Astrocyte of the cerebellum (primary cell): ENCODE measurements around the gene SEMA5A.

Experiments
- DNase-seq: peaks from one replicate; pipeline ENCODE4 v3.0.0-alpha.2; 2011; ENCODE audit warnings: low read depth
- H3K4me3 ChIP-seq: 2 replicates; pipeline ENCODE4 v1.5.1; 2011; ENCODE audit warnings: mild to moderate bottlenecking, low read depth, low read length, moderate library complexity
- in situ Hi-C: cut with HindIII; loops from 2 replicates; pipeline ENCODE4 v1.10.0; 2017; ENCODE audit warnings: low sequenced_read_pairs
- TF ChIP-seq, protein P1 (sequence below): IDR thresholded peaks from 2 replicates; pipeline ENCODE4 v1.5.1; 2012; ENCODE audit warnings: low read length, low read depth, moderate library complexity, mild to moderate bottlenecking; ENCODE audit errors: missing control alignments

SEMA5A gene

DNA sequence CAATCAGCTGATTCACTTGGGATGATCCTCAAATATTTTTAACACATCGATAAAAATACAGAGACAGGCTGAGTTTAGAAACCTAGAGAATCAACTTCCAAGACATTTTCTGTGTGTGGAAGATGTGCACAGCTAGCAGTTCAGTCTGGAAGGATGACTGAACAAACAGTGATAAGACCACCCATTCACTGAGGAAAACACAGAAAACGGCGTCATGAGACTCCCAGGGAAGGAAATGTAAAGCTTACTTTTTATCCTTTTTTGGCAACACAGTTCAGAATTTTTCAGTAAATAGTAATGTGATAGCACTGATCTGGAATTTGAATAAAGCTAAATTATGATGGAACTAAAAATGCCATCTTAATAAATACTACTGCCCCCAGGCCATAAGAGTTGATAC is 277.6 kb downstream of the SEMA5A start:
- no peak overlapping the region for H3K4me3 ChIP-seq
- TF ChIP-seq, protein P1, sequence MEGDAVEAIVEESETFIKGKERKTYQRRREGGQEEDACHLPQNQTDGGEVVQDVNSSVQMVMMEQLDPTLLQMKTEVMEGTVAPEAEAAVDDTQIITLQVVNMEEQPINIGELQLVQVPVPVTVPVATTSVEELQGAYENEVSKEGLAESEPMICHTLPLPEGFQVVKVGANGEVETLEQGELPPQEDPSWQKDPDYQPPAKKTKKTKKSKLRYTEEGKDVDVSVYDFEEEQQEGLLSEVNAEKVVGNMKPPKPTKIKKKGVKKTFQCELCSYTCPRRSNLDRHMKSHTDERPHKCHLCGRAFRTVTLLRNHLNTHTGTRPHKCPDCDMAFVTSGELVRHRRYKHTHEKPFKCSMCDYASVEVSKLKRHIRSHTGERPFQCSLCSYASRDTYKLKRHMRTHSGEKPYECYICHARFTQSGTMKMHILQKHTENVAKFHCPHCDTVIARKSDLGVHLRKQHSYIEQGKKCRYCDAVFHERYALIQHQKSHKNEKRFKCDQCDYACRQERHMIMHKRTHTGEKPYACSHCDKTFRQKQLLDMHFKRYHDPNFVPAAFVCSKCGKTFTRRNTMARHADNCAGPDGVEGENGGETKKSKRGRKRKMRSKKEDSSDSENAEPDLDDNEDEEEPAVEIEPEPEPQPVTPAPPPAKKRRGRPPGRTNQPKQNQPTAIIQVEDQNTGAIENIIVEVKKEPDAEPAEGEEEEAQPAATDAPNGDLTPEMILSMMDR: no peak
- DNase-seq: no peak
- in situ Hi-C loops: no loop called here

DNA sequence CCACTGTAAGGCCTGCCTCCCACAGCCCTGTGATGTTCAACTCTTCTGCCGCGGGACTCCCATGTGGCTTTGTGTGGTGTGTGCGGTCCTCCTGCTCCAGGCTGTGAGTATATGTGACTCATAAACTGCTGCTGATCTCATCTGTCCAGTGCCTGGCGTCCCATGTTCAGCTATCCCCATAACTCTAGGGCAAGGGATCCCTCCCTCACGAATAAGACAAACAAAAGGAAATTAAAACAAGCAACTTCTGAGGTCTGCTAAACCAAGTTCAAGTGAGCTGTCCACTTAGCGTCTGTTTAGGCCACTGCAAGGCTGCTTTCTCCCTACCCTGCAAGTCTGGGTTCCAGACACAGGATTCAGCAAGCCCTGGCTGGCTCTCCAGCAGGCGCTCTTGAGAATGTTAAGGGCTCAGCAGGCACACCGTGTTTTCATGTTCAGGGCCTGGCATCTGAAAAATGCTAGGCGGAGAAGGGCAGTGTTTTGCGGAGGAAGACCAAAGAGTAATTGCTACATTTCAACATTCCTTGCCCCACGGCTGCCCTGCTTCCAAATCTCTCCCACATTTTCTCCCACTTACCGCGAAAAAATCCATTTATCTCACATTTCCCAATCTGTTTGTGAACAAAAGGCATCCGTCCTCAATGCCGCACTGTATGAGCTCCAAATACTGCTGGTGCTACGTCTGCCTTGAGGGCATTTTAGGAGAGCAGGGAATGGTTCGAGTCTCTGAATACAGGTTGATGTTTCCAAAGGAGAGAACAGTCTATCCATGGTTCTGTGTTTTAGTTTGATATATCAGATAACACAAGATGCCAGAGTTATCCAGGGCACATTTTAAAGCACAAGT is 280.2 kb downstream of the SEMA5A start:
- TF ChIP-seq, protein P1: no peak
- in situ Hi-C loops: no loop called here
- DNase-seq: peak; percentile 82
- H3K4me3 ChIP-seq: no peak overlapping the region

DNA sequence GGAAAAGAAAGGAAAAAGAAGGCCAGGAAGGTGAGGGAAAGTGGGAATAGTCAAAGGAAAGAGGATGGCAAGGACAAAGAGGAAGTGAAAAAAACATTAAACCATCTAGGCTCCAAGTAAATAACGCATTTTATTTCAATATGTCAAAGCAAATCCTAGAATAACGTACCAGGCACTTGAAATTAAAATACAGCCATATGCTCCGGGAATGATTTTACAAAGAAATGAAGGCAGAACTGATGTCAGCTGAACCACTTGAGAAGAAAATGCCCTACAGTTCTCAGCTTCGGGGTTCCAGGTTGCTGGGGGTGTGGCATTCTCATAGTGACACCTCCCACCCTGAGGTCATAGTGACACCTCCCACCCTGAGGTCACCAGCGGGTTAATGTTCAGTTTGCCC is 281.6 kb downstream of the SEMA5A start:
- TF ChIP-seq, protein P1: no peak
- H3K4me3 ChIP-seq: no peak overlapping the region
- no peak for DNase-seq
- in situ Hi-C loops: no loop called here

DNA sequence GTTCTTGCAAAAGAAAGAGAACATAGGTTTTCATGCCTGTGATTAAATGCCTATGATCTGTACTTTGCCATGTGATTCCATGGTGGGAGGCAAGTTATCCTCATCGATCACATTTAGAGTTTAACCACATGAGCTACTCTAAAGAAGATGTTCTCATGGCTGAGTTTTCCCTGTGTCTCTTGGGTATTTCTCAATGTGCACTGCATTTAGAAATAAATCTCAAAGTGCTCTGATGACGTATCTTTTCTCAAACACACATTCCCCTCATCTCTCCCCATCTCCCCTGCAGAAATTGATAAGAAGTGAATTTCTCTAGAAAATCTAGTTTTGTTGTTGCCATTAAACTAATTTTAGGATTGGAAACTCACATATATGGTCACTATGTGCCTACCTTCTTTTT is 282.2 kb downstream of the SEMA5A start:
- TF ChIP-seq, protein P1: no peak

DNA sequence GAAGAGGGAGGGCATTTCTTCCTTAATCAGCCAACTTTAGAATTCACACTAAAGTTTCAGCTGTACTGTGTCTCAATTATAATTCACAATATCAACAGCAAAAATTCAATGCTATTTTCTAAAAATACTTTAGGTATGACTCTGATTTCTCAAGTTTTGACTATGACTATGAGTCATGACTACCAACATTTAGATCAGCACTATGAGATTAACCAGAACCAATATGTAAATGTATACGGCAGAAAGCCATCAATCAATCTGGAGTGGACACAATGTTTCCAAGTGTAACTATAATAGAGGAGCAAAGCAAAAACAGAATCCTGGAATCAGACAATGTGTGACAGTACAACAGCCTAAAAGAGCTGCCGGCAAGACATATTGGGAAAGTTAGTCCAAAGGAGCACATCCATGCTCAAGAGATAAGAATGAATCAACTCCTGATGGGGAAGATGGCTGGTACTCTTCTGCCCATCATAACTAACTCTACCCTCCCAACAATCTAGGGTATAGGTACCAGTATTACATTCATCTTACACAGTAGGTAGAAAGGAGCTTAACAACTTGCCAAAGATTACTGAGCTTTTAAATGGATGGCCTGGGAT is 294.4 kb downstream of the SEMA5A start:
- TF ChIP-seq, protein P1: no peak
- DNase-seq: peak; percentile 9
- in situ Hi-C loops: no loop called here
- H3K4me3 ChIP-seq: no peak overlapping the region

More for the DNA sequence above, 282.2 kb downstream of the SEMA5A start:
- no peak for DNase-seq
- H3K4me3 ChIP-seq: no peak overlapping the region
- in situ Hi-C loops: no loop called here

DNA sequence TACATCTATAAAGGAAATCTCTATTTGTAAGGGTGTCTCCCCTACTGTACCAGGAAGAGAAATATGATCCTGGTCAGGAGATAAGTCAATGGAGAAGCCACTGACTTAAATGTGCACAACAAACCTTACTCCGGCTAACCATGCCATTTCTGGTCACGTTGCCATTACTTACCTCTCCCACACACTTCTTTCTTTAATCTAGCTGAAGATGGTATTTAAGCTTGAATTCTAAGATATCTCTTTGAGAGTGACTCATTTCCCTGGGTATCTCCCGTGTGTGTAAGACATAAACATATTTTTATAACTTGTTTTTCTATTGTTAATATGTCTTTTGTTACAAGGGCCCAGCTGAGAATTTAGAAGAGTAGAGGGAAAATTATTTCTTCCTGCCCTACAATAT is 296.6 kb downstream of the SEMA5A start:
- TF ChIP-seq, protein P1: no peak
- in situ Hi-C loops: no loop called here
- H3K4me3 ChIP-seq: no peak overlapping the region
- no peak for DNase-seq
